Bronchial epithelial cell (primary cell): Measurements from ENCODE around the gene ALOX5. TPM values are rescaled to one million over a fixed set of nuclear protein-coding genes. Genes with fewer than 3 reads are reported as not detected.
"Not testable (repeated sequence)": the region's sequence is repeated elsewhere in the genome, so short reads cannot be mapped to it uniquely, and the experiment has no call there.

ENCODE experiments used
- DNase-seq: peaks from one replicate; pipeline ENCODE4 v3.0.0-alpha.2; 2010; ENCODE audit warnings: low read depth
- FAIRE-seq: peaks from 2 replicates; lab custom pipeline; 2011; peaks lifted over from hg19 to GRCh38; lab: Jason Lieb, UNC
- H3K27me3 ChIP-seq: 2 replicates; pipeline ENCODE4 v1.5.1; 2011; ENCODE audit warnings: low read length; ENCODE audit not compliant: control insufficient read depth, insufficient read depth
- H3K36me3 ChIP-seq: 2 replicates; pipeline ENCODE4 v1.5.1; 2011; ENCODE audit warnings: low read length; ENCODE audit not compliant: control insufficient read depth, insufficient read depth
- H3K4me3 ChIP-seq: 2 replicates; pipeline ENCODE4 v1.5.1; 2011; ENCODE audit warnings: mild to moderate bottlenecking, low read depth, low read length, control low read depth
- CTCF ChIP-seq: IDR thresholded peaks from 2 replicates; pipeline ENCODE4 v1.5.1; 2011; ENCODE audit warnings: mild to moderate bottlenecking, moderate library complexity, low read length, control low read depth, inconsistent platforms; ENCODE audit not compliant: insufficient read depth, severe bottlenecking
- total RNA-seq: library from RNA; depleted of rRNA; stranded (reverse); fragments of >200 nt; gene quantifications from 2 replicates; pipeline ENCODE4 v1.2.1, GENCODE V29; 2014

Gene ALOX5
- total RNA-seq, result 0.13 and 0.26 TPM in 2 replicates

GRCh38 chr10:45373576-45374349, at the start of gene ALOX5:
TSS of gene ALOX5 (plus strand) at chr10:45374216. CDS start at chr10:45374280, 64 bp downstream.
- TF ChIP-seq CTCF, result no peak
- peak within 1 kb of the TSS; percentile 27 for H3K4me3 ChIP-seq
- no peak for DNase-seq
- no peak for FAIRE-seq
- H3K36me3 ChIP-seq, result no peaks in the 10 kb centered on the region
- peaks cover 15% of the 10 kb centered on the region for H3K27me3 ChIP-seq

- Histone ChIP-seq H3K27me3 (no peaks in the 10 kb centered on the region), H3K36me3 (no peaks in the 10 kb centered on the region), H3K4me3 (no peak overlapping the region)
- TF ChIP-seq CTCF, result no peak
- FAIRE-seq (no peak), DNase-seq (no peak)
Measured at GRCh38 chr10:45325116-45325515, 48.9 kb upstream of the ALOX5 start.

GRCh38 chr10:45326864-45327263, 47.2 kb upstream of the ALOX5 start:
- not testable (repeated sequence) for H3K27me3 ChIP-seq, H3K36me3 ChIP-seq, FAIRE-seq, DNase-seq, H3K4me3 ChIP-seq

- DNase-seq, H3K27me3 ChIP-seq, H3K4me3 ChIP-seq, H3K36me3 ChIP-seq, FAIRE-seq: not testable (repeated sequence)
Measured at GRCh38 chr10:45331824-45332223, 42.2 kb upstream of the ALOX5 start.

- H3K4me3 ChIP-seq, result no peak overlapping the region
- FAIRE-seq (no peak), DNase-seq (no peak)
- no peak for TF ChIP-seq CTCF
- H3K27me3 ChIP-seq, result no peaks in the 10 kb centered on the region
- H3K36me3 ChIP-seq, result no peaks in the 10 kb centered on the region
Measured at GRCh38 chr10:45339894-45340293, 34.1 kb upstream of the ALOX5 start.

- H3K27me3 ChIP-seq, H3K4me3 ChIP-seq, DNase-seq, H3K36me3 ChIP-seq, FAIRE-seq: not testable (repeated sequence)
Measured at GRCh38 chr10:45340420-45340819, 33.6 kb upstream of the ALOX5 start.

GRCh38 chr10:45346652-45347335, 27.2 kb upstream of the ALOX5 start:
- DNase-seq, FAIRE-seq, H3K27me3 ChIP-seq, H3K36me3 ChIP-seq, H3K4me3 ChIP-seq: not testable (repeated sequence)

- not testable (repeated sequence) for H3K36me3 ChIP-seq, DNase-seq, FAIRE-seq, H3K4me3 ChIP-seq, H3K27me3 ChIP-seq
Measured at GRCh38 chr10:45347464-45347863, 26.6 kb upstream of the ALOX5 start.

GRCh38 chr10:45348196-45348765, 25.7 kb upstream of the ALOX5 start:
- not testable (repeated sequence) for FAIRE-seq

More at GRCh38 chr10:45348196-45348765, 25.7 kb upstream of the ALOX5 start:
- H3K27me3 ChIP-seq, H3K36me3 ChIP-seq, H3K4me3 ChIP-seq, DNase-seq: not testable (repeated sequence)
